Pulmonary artery endothelial cell (primary cell): Measurements from ENCODE around the gene ARHGEF2. TPM values are rescaled to one million over a fixed set of nuclear protein-coding genes. Genes with fewer than 3 reads are reported as not detected.
"Not testable (repeated sequence)": the region's sequence is repeated elsewhere in the genome, so short reads cannot be mapped to it uniquely, and the experiment has no call there.

ENCODE experiments used
- DNase-seq: peaks from one replicate; pipeline ENCODE4 v3.0.0-alpha.2; 2011; ENCODE audit warnings: low read depth, low spot score
- total RNA-seq: library from RNA; depleted of rRNA; stranded (reverse); fragments of >200 nt; gene quantifications from 2 replicates; pipeline ENCODE4 v1.2.3, GENCODE V29; 2014

Gene ARHGEF2
- total RNA-seq, 1 donor from 2014 or later: 71.3 TPM

DNA sequence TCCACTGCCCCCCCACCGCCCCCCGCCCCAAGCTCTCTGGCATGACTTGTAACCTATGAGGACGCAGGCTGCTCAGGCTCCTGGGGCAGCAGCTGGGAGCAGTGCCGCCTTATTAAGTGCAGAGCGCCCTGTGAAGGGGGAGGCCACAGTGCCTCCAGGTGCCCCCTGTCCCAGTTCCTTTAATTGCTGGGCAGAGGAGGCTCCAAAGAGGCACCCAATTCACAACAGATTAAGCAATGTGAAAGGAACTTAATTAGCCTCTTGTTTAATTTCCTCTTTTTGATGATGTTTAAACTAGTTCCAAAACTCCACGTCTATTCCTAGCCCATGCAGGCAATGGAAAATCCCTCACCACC, 33.9 kb downstream of the ARHGEF2 start:
- DNase-seq: no peak

GRCh38 chr1:155942578-155943141, 35.7 kb downstream of the ARHGEF2 start:
- DNase-seq: no peak

- no peak for DNase-seq
Measured at GRCh38 chr1:155941845-155942531, 36.4 kb downstream of the ARHGEF2 start.

- DNase-seq: no peak
Measured at GRCh38 chr1:155940993-155941844, 37.1 kb downstream of the ARHGEF2 start, which contains the start of gene RXFP4. TSS of gene RXFP4 (plus strand) at chr1:155941638. CDS start at chr1:155941710, 72 bp downstream.

DNA sequence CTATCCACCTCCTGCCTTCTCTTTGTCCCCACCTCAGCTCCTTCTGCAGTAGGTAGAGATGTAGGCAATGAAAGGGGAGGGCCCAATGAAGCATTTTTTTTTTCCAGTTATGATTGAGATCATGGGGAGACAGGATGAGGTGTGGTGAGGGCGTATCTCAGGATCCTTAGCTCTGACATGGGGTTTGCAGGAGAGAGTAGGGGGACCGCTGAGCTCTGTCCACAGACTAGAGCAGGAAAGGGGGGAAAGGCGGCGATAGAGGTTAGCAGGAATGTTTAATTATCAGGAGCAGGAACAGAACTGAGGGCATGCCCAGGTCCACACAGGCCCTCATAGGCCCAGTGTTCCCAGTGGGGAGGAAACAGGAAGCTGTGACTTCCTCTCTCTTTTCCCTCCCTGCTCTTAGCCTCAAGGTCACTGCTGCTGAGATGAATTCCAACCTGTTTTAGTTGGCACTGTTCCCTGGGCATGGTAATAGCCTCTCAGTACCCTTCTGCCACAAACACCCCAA, 37.8 kb downstream of the ARHGEF2 start:
- peak; percentile 41 for DNase-seq

GRCh38 chr1:155938220-155938627, 40.1 kb downstream of the ARHGEF2 start:
- DNase-seq: peak; percentile 36

DNA sequence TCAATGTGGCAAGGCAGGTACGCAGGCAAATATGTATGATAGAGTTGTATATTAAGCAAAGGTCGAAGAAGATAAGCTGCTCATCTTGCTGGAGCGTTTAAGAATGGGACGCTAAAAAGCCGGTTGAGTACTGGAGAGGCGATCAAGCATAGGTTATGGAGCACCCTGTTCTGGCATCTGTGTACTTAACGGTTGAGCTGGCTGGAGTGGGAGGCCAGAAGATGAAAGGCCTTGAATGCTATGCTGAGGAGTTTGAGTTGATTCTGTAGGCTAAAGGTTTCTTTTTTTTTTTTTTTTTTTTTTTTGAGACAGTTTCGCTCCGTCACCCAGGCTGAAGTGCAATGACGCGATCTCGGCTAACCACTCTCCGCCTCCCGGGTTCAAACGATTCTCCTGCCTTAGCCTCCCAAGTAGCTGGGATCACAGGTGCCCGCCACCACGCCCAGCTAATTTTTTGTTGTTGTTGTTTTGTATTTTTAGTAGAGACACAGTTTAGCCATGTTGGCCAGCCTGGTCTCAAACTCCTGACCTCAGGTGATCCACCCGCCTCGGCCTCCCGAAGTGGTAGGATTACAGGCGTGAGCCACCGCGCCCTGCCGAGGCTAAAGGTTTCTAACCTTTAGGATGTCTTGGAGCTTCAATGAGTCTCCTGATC, 43.3 kb downstream of the ARHGEF2 start:
- no peak for DNase-seq

GRCh38 chr1:155934097-155934935, 44.0 kb downstream of the ARHGEF2 start, which contains the start of gene KHDC4:
TSS of gene KHDC4 (minus strand) at chr1:155934413. CDS start at chr1:155934373, 40 bp downstream.
- peak; percentile 95 for DNase-seq

GRCh38 chr1:155933591-155934096, 44.7 kb downstream of the ARHGEF2 start:
- DNase-seq: no peak

- DNase-seq: no peak
Measured at GRCh38 chr1:155932487-155932886, 45.9 kb downstream of the ARHGEF2 start.

DNA sequence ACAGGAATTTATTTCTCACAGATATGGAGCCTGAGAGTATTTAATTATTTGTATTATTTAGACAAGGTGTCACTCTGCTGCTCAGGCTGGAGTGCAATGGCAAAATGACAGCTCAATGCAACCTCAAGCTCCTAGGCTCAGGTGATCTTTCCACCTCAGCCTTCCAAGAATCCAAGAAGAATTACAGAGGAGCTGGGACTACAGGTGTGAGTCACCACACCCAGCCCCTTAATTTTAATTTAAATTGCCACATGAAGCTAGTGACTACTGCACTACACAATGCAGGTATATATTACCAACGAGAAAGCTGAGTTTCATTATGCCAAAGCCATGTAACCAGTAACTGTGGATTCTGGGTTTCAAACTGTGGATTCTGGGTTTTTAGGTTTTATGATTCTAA, 46.3 kb downstream of the ARHGEF2 start:
- DNase-seq: no peak

DNA sequence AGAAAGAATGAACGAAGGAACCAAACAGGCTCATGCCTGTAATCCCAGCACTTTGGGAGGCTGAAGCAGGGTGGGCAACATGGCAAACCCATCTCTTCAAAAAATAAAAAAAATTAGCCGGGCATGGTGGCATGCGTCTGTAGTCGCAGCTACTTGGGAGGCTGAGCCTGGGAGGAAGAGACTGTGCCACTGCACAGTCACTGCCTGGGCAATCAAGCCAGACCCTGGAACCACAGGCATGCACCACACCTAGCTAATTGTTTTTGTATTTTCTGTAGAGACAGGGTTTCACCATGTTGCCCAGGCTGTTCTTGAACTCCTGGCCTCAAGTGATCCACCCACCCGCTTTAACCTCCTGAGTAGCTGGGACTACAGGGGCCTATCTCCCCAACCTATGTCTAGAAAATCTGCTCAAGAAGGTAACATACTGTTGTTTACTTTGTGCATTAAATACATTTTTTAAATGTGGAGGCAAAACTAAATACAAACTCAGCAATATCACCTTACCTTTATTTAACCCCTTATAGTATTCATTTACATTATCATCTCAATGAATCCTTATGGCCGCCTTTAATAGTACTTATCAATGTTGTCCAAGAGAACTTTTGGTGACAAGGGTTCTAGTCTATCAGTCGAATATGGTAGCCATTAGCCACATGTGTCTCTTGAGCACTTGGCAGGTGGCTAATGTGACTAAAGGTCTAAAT, 46.9 kb downstream of the ARHGEF2 start:
- DNase-seq: no peak

DNA sequence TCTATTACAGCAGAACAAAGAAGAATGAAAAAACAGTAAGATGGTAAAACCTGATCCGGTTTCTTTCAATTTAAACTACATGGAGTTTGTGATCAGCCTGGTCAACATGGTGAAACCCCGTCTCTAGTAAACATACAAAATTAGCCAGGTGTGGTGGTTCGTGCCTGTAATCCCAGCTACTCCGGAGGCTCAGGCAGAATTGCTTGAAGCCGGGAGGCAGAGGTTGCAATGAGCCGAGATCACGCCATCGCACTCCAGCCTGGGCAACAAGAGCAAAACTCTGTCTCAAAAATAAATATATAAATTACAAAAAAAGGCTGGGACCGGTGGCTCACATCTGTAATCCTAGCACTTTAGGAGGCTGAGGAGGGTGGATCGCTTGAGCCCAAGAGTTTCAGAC, 47.6 kb downstream of the ARHGEF2 start:
- DNase-seq: not testable (repeated sequence)

- no peak for DNase-seq
Measured at GRCh38 chr1:155929057-155929456, 49.3 kb downstream of the ARHGEF2 start.

- no peak for DNase-seq
Measured at GRCh38 chr1:155925506-155925905, 52.8 kb downstream of the ARHGEF2 start.

GRCh38 chr1:155920717-155921116, 57.6 kb downstream of the ARHGEF2 start:
- DNase-seq: no peak

GRCh38 chr1:155919801-155920200, 58.5 kb downstream of the ARHGEF2 start:
- DNase-seq: no peak

- no peak for DNase-seq
Measured at GRCh38 chr1:155918660-155919059, 59.7 kb downstream of the ARHGEF2 start.

DNA sequence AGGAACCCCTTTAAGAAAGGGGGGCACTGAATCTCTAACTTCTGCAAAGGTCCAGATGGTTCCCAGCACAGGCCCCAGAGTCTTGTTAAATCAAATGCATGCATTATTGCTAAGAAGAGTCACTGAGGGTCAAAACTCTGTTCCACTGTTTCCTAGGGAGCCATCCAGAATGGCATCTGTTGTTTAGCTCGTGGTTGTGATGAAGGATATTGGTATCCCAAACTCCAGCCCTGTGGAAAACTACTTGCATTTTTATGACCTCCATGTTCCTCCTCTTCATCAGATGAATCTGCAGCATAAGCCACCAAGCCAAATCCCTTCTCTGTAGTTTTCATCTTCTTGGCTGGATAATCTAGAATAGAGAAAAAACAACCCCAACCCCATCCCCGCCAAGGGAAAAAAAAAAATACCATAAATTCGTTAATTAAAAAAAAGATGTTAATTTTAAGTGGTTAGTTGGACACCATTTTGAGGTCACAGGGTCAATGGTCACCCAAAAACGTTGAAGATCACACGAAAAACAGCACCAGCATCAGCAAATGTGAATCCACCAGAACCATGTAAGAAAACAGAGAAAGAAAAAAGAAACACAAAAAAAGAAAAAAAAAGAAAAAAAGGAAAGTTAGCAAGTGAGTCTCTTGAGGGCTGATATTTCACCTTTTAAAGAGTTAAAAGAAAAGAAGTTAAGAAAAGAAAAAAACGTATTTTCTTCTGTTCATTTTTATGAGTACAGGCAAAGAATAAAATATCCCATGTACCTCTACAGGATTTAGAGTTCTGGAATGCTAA, 64.2 kb downstream of the ARHGEF2 start:
- no peak for DNase-seq
